Lower lobe of right lung (tissue), 2 donors: Measurements from ENCODE around the gene RRAD. TPM values are rescaled to one million over a fixed set of nuclear protein-coding genes. Genes with fewer than 3 reads are reported as not detected.
"Not testable (repeated sequence)": the region's sequence is repeated elsewhere in the genome, so short reads cannot be mapped to it uniquely, and the experiment has no call there.

ENCODE experiments used
- ATAC-seq, 2 donors: fragments of 200-7000 bp; cut with Tn5 transposase; one replicate each; pipeline ENCODE4 v1.9.1; 2020 to 2022; ENCODE audit warnings: mild to moderate bottlenecking in 2 of 2, moderate library complexity in 2 of 2
- DNase-seq: peaks from one replicate; pipeline ENCODE4 v3.0.0-alpha.2; 2020
- H3K27ac ChIP-seq: fragments of 200-600 bp; one replicate; pipeline ENCODE4 v1.8.0; 2022
- H3K27me3 ChIP-seq: fragments of 200-600 bp; one replicate; pipeline ENCODE4 v1.8.0; 2022; ENCODE audit warnings: low read depth
- H3K36me3 ChIP-seq: fragments of 200-600 bp; one replicate; pipeline ENCODE4 v1.8.0; 2022; ENCODE audit warnings: mild to moderate bottlenecking
- H3K4me1 ChIP-seq: fragments of 200-600 bp; one replicate; pipeline ENCODE4 v1.8.0; 2022
- H3K4me3 ChIP-seq: fragments of 200-600 bp; one replicate; pipeline ENCODE4 v1.8.0; 2022; ENCODE audit warnings: mild to moderate bottlenecking
- H3K9me3 ChIP-seq: fragments of 200-600 bp; one replicate; pipeline ENCODE4 v1.8.0; 2022
- CTCF ChIP-seq: fragments of 200-600 bp; IDR thresholded peaks from one replicate; pipeline ENCODE4 v1.8.0; 2022; ENCODE audit warnings: antibody characterized with exemption, mild to moderate bottlenecking
- intact Hi-C: fragments of 100-400 bp; cut with DNase I; formaldehyde crosslinking; loops from one replicate; pipeline ENCODE4 v1.11.0; 2022
- total RNA-seq: library from RNA; stranded (reverse); fragmentation: NEBNext Ultra II Directional; extraction: Animal tissue kit (Norgen Biotek cat#: 25700); gene quantifications from one replicate; pipeline ENCODE4 v1.2.1, GENCODE V29; 2021
- donor health status: DM: no; HTN: yes; CAD: no; lungs with severe emphysema.

RRAD gene
- total RNA-seq, 1 donor from 2014 or later = 11.8 TPM

GRCh38 chr16:66960270-66960669, 34.9 kb upstream of the RRAD start:
- no peak overlapping the region for H3K4me3 ChIP-seq
- no peak for ATAC-seq
- intact Hi-C loops = no loop called here
- H3K9me3 ChIP-seq = no peaks in the 10 kb centered on the region
- no peaks in the 10 kb centered on the region for H3K27me3 ChIP-seq
- DNase-seq = no peak
- H3K36me3 ChIP-seq = no peaks in the 10 kb centered on the region
- H3K4me1 ChIP-seq = peaks cover 5% of the 10 kb centered on the region
- no peak for TF ChIP-seq CTCF
- H3K27ac ChIP-seq = no peak overlapping the region

- TF ChIP-seq CTCF = no peak
- intact Hi-C loops = no loop called here
- no peaks in the 10 kb centered on the region for H3K36me3 ChIP-seq
Observed at GRCh38 chr16:66959704-66960161, 34.4 kb upstream of the RRAD start.

DNA sequence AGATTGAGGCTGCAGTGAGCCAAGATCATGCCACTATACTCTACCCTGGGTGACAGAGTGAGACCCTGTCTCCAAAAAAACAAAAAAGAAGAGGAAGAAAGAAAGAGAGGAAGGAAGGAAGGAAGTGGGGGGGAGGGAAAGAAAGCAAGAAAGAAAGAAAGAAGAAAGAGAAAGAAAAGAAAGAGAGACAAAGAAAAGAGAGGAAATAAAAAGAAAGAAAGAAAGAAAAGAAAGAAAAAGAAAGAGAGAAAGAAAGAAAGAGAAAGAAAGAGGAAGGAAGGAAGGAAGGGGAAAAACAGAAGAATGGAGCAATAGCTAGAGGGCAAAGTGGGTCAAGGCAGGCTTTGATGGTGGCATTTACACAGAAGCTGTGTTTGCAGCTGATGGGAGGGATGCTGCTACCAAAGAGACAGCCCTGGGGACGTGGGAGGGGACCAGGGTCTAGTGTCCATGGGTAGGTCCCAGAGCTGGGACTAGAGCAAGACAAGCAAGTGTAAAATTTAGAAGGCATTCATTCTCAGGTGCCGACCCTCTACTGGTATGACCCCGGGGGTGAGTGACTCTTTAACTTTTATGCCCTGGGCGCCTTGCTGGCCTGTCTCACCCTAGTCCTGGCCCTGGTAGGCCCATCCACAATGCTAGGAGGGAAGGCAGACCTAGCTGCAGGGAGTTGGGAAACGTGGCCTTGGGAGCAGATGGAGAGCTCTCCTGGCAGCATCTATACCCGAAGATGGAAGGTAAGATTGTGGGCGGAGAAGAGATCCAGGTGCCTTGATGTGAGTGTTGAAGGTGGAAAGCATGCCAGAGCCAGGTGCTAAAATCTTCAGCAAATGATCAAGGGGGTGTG, 33.7 kb upstream of the RRAD start:
- no peaks in the 10 kb centered on the region for H3K27me3 ChIP-seq
- H3K4me1 ChIP-seq = peaks cover 5% of the 10 kb centered on the region
- intact Hi-C loops = no loop called here
- no peak overlapping the region for H3K4me3 ChIP-seq
- DNase-seq = no peak
- H3K27ac ChIP-seq = no peak overlapping the region
- H3K36me3 ChIP-seq = no peaks in the 10 kb centered on the region
- ATAC-seq = no peak
- H3K9me3 ChIP-seq = no peaks in the 10 kb centered on the region
- no peak for TF ChIP-seq CTCF

More at GRCh38 chr16:66959704-66960161, 34.4 kb upstream of the RRAD start:
- Histone ChIP-seq H3K4me3 (no peak overlapping the region), H3K27me3 (no peaks in the 10 kb centered on the region), H3K9me3 (no peaks in the 10 kb centered on the region), H3K27ac (no peak overlapping the region), H3K4me1 (peaks cover 5% of the 10 kb centered on the region)
- ATAC-seq (peak; percentile 32 to 59), DNase-seq (peak; percentile 71)

DNA sequence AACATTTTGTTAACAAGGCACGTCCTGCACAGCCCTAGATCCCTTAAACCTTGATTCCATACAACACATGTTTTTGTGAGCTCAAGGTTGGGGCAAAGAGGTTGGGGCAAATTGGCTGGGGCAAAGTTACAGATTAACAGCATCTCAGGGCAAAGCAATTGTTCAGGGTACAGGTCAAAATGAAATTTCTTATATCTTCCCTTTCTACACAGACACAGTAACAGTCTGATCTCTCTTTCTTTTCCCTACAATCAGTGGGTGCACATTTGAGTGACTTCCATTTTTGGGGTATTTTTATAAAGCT, 30.8 kb upstream of the RRAD start:
- H3K9me3 ChIP-seq, ATAC-seq, H3K27me3 ChIP-seq, intact Hi-C loops, H3K36me3 ChIP-seq, H3K4me3 ChIP-seq, H3K27ac ChIP-seq, DNase-seq, H3K4me1 ChIP-seq: not testable (repeated sequence)

DNA sequence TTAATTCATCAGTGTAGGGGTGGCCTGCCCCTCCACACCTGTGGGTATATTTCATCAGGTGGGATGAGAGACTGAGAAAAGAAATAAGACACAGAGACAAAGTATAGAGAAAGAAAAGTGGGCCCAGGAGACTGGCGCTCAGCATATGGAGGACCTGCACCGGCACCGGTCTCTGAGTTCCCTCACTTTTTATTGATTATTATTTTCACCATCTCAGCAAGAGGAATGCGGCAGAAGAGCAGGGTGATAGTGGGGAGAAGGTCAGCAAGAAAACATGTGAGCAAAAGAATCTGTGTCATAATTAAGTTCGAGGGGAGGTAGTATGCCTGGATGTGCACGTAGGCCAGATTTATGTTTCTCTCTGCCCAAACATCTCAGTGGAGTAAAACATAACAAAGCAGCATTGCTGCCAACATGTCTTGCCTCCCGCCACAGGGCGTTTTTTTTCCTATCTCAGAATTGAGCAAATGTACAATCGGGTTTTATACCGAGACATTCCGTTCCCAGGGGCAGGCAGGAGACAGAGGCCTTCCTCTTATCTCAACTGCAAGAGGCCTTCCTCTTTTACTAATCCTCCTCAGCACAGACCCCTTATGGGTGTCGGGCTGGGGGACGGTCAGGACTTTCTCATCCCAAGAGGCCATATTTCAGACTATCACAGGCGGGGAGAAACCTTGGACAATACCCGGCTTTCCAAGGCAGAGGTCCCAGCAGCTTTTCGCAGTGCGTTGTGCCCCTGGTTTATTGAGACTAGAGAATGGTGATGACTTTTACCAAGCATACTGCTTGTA, 30.2 kb upstream of the RRAD start:
- ATAC-seq, H3K9me3 ChIP-seq, intact Hi-C loops, H3K36me3 ChIP-seq, H3K27ac ChIP-seq, H3K4me3 ChIP-seq, DNase-seq, H3K27me3 ChIP-seq, H3K4me1 ChIP-seq: not testable (repeated sequence)

DNA sequence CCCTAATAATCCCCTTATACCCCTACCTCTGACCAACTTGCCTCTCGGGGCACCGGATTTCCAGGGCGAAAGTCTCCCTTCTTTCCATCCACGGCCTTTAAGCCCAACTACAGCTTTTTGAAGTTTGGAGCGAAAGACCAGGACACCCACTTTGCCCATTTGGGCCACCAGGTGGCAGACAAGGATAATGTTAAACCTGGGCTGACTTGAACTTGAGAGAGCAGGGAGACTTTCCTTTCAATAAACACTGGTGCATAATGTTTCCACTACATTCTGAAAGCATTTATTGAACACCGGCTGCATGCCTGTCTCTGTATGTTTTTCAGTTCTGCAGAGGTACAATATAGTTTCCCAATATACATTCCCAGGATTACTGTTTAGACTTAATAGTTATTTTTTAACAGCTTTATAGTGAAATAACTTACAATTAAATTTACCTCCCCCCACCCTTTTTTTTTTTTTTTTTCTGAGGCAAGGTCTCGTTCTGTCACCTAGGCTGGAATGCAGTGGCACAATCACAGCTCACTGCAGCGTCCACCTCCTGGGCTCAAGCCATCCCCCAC, 28.8 kb upstream of the RRAD start:
- peaks cover 11% of the 10 kb centered on the region for H3K27me3 ChIP-seq
- peak; percentile 87 to 89 for ATAC-seq
- intact Hi-C loops = no loop called here
- H3K9me3 ChIP-seq = no peaks in the 10 kb centered on the region
- H3K27ac ChIP-seq = no peak overlapping the region
- H3K4me1 ChIP-seq = no peaks in the 10 kb centered on the region
- peak; percentile 83 for TF ChIP-seq CTCF
- peak; percentile 70 for DNase-seq
- H3K4me3 ChIP-seq = no peak overlapping the region
- no peaks in the 10 kb centered on the region for H3K36me3 ChIP-seq
